T follicular helper cell (primary cell): ENCODE measurements around the gene FAM227B.
"Not testable (repeated sequence)": the region's sequence is repeated elsewhere in the genome, so short reads cannot be mapped to it uniquely, and the experiment has no call there.

ENCODE experiments used
- DNase-seq: peaks from one replicate; pipeline ENCODE4 v3.0.0-alpha.2; 2020; ENCODE audit warnings: low read depth

Gene FAM227B

GRCh38 chr15:49610157-49610918 lies 10.3 kb downstream of the FAM227B start:
- no peak for DNase-seq

DNA sequence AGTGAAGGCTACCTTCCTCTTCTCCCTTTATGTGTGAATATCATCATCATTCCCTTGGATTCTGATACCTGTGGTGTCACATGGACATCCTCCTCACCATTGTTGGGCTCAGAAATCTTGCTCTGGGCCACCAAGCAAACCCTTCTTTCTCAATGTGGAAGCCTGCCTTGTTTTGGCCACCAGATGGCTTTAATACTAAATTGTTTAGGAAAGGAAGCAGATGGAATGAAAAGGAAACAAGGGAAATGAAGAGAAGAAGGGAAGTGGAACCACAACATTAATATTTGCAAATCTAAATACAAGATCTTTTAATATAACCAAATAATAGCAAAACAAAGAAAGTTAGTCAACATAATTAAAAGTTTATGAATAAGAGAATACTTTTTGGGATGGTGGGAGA lies 14.0 kb downstream of the FAM227B start:
- no peak for DNase-seq

GRCh38 chr15:49605588-49605987 lies 15.0 kb downstream of the FAM227B start:
- no peak for DNase-seq

GRCh38 chr15:49604625-49605409 lies 15.8 kb downstream of the FAM227B start:
- no peak for DNase-seq

DNA sequence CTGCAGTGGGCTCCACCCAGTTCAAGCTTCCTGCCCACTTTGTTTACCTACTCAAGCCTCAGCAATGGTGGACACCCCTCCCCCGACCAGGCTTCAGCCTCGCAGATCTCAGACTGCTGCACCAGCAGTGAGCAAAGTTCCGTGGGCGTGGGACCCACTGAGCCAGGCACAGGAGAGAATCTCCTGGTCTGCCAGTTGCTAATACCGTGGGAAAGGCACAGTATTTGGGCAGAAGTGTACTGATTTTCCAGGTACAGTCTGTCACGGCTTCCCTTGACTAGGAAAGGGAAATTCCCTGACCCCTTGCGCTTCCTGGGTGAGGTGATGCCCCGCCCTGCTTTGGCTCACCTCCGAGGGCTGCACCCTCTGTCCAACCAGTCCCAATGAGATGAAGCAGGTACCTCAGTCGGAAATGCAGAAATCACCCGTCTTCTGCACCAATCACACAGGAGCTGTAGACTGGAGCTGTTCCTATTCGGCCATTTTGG lies 27.7 kb downstream of the FAM227B start:
- DNase-seq: not testable (repeated sequence)

GRCh38 chr15:49589030-49589429 lies 31.6 kb downstream of the FAM227B start:
- no peak for DNase-seq

- no peak for DNase-seq
These were observed 47.2 kb downstream of the FAM227B start for GRCh38 chr15:49573421-49573820.

DNA sequence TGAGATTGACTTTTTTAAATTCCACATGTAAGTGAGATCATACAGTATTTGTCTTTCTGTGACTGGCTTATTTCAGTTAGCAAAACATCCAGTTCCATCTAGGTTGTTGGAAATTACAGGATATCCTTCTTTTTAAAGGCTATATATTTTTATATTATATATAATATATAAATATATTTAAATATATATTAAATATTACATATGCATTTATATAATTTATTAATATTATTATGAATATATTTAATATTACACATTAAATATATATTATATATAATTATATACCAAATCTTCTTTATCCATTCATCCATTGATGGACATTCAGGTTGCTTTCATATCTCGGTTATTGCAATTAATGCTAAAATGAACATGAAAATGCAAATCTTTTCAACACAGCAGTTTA lies 49.9 kb downstream of the FAM227B start:
- no peak for DNase-seq

DNA sequence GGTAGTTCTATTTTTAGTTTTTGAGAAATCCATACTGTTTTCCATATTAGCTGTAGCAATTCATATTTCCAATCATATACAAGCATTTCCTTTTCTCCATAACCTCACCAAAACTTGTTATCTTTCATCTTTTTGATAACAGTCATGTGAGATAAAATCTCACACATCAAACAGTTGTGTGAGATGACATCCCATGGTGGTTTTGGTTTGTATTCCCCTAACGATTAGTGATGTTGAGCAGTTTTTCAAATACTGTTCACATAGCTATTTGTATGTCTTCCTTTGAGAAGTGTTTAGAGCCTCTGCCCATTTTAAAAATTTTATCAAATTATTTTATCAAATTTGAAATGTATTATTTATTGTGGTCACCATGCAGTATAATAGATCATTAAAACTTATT lies 50.4 kb downstream of the FAM227B start:
- no peak for DNase-seq

GRCh38 chr15:49560045-49560444 lies 60.6 kb downstream of the FAM227B start:
- DNase-seq: no peak

- DNase-seq: no peak
These were observed 61.7 kb downstream of the FAM227B start for GRCh38 chr15:49558929-49559328.

GRCh38 chr15:49556437-49556836 lies 64.2 kb downstream of the FAM227B start:
- DNase-seq: no peak

DNA sequence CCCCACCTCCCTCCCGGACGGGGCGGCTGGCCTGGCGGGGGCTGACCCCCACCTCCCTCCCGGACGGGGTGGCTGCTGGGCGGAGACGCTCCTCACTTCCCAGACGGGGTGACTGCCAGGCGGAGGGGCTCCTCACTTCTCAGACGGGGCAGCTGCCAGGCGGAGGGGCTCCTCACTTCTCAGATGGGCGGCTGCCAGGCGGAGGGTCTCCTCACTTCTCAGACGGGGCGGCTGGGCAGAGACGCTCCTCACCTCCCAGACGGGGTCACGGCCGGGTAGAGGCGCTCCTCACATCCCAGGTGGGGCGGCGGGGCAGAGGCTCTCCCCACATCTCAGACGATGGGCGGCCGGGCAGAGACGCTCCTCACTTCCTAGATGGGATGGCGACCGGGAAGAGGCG lies 70.3 kb downstream of the FAM227B start:
- DNase-seq: not testable (repeated sequence)

GRCh38 chr15:49538520-49538919 lies 82.1 kb downstream of the FAM227B start:
- no peak for DNase-seq

GRCh38 chr15:49530092-49530491 lies 90.5 kb downstream of the FAM227B start:
- no peak for DNase-seq

GRCh38 chr15:49528289-49528688 lies 92.3 kb downstream of the FAM227B start:
- no peak for DNase-seq

DNA sequence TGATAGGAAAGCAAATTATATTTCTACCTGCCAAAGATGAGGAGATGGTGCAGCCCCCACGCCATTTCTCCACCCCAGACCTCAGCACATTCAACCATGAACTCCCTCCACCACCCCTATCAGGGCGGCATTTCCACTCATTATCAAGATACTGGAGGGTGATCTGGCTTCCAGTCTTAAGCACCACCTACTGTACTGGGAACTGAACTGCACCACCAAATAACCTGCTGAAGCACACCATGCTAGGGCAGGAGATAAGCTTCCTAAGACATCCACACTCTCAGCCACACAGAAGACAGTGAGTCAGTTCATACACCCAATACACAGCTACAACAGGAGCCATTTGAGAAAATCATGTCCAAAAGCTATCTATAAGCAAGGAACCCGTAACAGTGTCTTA lies 98.8 kb downstream of the FAM227B start:
- no peak for DNase-seq

DNA sequence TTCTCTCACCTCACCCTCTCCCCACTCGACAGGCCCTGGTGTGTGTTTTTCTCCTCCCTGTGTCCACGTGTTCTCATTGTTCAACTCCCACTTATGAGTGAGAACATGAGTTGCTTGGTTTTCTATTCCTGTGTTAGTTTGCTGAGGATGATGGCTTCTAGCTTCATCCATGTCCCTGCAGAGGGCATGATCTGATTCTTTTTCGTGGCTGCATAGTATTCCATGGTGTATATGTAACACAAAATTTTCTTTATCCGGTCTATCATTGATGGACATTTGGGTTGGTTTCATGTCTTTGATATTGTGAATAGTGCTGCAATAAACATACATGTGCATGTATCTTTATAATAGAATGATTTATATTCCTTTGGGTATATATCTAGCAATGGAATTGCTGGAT lies 107.9 kb downstream of the FAM227B start:
- DNase-seq: not testable (repeated sequence)

- DNase-seq: no peak
These were observed 113.4 kb downstream of the FAM227B start for GRCh38 chr15:49507261-49507660.

GRCh38 chr15:49506341-49506740 lies 114.3 kb downstream of the FAM227B start:
- no peak for DNase-seq

GRCh38 chr15:49501586-49501985 lies 119.0 kb downstream of the FAM227B start:
- no peak for DNase-seq

DNA sequence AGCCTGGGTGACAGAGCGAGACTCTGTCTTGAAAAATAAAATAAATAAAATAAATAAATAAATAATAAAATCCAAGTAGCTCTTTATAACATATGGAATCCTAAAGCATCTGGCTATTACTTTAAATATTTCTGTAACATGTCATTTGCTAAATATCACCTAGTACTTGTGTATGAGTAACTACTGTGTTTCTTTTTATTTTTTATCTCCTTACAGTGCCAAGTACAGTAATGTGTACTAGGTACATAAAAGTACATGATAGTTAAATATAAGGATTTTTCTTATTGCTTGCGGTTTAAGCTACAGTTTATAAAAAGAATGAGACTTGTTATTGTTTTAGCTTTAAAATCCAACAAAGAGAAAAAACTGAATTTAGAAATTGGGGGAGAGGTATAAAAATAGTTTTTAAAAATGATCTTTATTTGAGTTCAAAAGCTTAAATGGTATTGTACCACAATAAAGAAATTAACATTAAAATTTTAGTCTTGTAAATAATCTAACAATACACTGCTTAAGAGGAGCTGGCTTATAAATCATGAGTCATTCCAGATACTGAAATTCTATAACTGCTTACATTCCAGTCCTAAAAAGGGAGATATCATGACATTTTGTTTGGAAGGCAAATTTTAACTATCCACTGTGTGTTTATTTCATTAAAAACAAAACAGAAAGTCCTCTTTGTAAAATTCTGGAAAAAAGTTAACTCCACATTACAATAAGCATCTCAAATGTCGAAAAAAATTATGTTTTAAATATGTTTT lies 124.4 kb downstream of the FAM227B start:
- DNase-seq: no peak
